Activated naive CD4-positive, alpha-beta T cell treated with anti-CD3 and anti-CD28 coated beads, Interleukin-2, amount 50 U/mL, for 16 hours (primary cell): ENCODE data around the gene GOLGA7B.

Experiments used
- DNase-seq: peaks from one replicate; pipeline ENCODE4 v3.0.0-alpha.2; 2020

Gene GOLGA7B

GRCh38 chr10:97869091-97870042 lies 19.7 kb downstream of the GOLGA7B start:
- DNase-seq: peak; percentile 80

DNA sequence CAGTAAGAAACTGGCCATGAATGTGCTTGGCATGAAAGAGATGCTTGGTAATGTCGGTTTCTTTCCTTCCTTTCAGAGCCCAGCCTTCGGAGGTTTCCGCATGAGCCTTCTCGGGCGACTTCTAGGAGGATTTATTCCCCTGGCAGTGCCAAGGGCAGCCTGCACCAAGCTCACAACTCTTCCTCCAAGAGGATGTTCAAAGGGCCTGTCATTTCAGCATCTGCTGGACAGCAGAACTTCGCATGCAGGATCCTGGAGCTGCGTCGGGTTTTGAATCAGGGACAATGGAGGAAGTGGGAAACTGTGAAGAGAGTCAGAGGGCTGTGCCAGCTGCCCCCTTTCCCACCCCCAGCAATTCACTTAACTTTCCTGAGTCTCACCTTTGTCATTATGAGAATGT lies 21.3 kb downstream of the GOLGA7B start:
- DNase-seq: no peak

DNA sequence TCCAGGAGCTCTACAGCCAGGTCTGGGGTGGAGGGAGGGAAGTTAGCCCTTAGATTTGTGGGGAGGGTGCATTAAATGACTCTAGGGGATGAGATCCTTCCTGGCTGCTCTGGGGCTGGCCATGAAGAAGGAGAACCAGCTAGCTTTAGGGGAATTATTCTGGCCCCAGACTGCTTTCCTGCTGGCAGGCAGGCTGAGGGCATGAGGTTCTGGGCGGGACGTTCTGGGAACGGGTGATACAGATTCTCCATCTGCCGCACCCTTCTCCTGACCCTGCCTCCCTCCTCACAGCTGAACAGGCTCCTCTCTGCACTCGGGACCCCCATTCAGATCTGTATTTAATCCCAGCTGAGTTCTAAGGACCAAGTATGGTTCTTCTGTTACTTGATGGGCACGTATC lies 23.9 kb downstream of the GOLGA7B start:
- DNase-seq: no peak

DNA sequence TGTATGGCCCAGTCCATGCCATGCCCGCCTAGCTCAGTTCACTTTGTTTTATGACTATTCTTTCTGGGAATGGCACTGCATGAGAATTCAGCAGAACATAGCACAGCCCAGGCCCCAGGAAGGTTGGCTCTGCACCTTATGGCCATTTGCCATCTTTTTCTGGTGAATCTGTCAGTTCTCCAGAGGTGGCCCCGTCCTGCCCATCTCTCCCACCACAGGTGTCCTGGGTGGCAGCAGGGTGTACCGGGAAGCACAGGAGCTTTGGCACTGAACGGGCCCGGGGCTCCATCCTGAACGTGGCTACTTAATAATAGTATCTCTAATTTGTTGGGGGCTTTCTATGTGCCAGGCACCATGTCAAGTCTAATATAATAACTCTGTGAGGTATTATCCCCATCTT lies 24.7 kb downstream of the GOLGA7B start:
- no peak for DNase-seq

DNA sequence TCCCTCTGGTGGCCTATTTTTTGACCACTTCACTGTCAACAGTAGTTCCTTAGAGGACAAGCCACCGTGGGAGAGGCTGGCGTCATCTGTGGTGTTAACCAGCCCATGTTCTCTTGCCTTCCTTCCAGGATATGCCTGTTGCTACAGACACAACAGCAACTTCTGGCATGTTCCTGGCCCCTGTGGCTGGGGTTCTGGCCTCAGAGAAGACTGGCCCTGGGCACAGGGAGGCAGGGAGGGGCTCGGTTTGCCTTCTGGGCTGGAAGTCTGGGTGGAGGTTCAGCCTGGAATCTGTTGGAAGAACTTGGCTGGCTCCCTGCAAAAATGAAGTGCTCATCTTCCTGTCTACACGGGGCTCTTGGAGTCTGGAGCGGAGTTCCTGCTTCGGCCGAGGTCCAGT lies 25.7 kb downstream of the GOLGA7B start:
- DNase-seq: no peak

DNA sequence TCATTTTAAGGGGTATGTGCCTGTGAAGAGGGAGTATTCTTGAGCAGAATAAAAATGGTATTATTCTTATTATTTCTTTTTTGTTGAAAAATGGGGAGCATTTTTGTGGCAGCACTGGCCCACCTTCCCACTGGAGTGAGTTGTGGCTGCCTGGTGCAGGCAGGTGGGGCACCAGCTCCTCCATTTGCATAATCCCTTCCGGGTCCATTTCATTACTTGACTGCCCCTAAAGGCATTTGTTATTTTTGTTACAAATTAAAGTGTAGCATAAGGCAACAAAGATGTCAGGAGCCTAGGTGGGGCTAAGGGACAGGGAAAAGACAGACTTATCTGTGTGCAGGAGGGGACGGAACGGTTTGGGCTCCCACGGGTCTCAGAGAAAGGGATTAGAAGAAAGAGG lies 26.8 kb downstream of the GOLGA7B start:
- DNase-seq: no peak

GRCh38 chr10:97879241-97879640 lies 29.6 kb downstream of the GOLGA7B start:
- DNase-seq: no peak

DNA sequence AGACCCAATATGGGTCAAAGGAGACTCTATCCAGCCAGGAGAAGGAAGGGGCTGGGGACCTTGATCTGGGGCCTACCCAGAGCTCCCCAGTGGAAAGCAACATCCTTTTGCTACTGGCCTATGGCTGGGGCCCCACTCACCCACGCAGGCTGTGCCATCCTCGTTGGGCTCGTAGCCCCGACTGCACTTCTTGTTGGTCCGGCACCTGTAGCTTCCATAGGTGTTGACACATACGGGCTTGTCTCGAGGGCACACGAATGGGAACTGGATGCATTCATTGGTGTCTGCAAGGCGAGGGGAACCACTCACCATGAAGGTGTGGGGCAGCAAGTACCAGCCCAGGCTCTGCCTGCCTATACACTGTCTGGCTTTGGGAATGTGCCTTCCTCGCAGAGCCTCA lies 30.5 kb downstream of the GOLGA7B start:
- no peak for DNase-seq

- no peak for DNase-seq
These were observed 32.8 kb downstream of the GOLGA7B start for GRCh38 chr10:97882142-97883091.

DNA sequence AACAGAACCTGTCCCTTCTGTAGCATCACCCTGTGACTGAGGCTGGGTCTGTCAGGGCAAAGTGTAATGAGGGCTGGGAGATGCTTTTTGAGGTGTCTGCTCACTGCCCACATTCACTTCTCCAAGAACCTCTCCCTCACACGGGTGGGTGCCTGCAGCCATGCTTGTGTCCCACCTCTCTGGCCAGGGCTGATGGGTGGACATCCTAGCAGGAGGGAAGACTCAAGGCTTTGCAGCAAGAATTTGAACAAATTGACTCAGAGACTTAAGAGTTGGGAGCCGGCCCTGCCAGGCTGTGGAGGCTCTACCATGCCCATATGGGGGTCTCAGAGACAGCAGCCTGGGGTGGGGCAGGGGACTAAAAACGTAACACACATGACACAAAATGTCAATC lies 33.4 kb downstream of the GOLGA7B start:
- DNase-seq: no peak

GRCh38 chr10:97886286-97886685 lies 36.6 kb downstream of the GOLGA7B start:
- no peak for DNase-seq

DNA sequence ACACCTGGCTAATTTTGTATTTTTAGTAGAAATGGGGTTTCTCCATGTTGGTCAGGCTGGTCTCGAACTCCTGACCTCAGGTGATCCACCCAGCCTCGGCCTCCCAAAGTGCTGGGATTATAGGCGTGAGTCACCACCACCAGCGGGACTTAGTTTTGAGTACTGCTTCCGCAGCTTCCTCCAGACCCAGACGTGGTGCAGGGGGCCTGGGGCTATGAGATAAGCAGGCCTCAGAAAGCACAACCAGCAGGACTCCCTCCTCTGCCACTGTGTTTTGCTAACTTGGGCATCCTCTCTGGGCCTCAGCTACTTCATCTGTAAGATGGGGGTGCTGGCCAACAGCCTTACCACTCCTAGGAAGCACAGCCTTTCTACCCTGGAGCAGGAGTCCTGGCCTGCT lies 37.8 kb downstream of the GOLGA7B start:
- DNase-seq: no peak

- no peak for DNase-seq
These were observed 38.5 kb downstream of the GOLGA7B start for GRCh38 chr10:97888134-97888533.

GRCh38 chr10:97888641-97889262 lies 39.1 kb downstream of the GOLGA7B start:
- DNase-seq: no peak

DNA sequence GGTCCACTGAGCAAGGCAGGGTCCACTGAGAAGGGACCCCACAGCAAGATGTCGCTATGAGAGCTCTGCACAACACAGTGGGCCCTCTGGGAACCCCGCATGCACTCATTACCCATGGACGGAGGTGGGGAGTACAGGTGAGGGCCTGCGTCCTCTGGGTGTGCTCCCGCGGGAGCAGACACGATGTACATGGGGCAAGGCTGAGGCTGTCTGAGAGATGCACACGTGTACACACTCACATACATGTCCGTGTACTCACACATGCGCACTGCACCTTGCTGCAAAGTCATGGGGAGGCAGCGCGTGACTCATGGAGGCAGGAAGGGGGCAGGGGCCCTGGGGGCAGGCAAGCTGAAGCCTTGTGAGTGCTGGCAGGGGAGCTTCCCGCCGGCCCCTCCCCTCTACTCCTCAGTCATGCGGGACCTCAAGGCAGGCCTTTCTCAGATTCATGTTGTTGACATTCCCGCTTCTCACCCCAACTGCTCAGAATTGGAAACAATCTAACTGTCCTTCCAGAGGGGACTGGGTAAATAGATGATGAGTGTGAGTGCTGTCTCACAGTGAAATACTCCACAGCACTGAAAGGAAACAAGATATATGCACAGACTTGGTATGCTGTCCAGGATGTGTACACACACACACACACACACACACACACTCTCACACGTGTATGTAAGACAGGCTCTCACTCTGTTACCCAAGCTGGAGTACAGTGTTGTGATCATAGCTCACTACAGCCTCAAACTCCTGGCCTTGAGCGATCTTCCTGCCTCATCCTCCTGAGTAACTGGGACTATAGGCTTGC lies 40.0 kb downstream of the GOLGA7B start:
- DNase-seq: peak; percentile 20

DNA sequence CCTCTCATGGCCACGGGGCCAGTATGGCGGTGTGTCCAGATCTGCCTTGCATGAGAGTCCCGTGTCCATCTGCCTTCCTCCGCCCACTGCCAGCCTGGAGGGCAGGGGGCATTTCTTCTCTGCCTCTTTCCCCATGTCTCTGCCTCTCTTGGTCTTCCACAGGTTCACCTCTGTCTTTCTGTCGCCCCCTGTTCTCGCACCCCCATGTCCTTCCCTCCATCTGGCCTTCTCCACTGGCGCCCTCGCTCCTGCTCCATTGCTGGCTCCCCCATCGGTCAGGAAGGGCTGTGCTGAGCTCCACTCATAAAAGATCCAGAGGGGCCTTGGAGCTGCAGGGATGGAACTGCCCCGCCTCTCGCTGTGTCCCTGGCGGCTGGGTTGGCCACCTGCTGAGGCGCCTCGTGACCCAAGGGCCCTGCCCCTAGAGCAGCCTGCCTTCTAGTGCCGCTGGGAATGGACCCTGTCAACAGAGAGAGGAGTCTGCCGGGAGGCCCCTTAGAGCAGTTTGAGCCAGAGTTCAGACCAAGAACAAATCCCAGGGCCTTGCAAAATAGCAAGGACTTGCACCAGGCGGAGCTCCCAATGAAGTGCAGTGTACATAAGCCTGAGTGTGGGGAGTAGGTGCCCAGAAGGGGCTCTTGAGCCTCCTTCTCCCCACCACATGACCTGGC lies 42.0 kb downstream of the GOLGA7B start:
- no peak for DNase-seq

DNA sequence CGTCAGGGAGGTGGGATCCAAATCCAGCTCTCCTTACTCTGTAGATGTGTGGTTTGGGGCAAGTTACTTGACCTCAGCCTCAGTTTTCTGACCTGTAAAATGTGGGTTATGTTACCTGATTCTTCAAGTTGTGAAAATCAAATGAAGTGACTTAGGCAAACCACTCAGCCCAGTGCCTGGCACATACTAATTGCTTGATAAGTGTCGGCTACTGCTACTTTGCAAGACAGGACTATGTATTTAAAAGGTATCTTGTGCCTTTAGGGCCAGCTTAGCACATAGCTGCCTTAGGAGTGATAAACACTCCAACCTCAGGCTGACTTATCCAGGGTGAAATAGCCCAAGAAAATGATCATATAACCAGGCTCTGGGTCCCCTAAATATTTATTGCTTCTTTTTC lies 42.9 kb downstream of the GOLGA7B start:
- DNase-seq: no peak

GRCh38 chr10:97892939-97893338 lies 43.3 kb downstream of the GOLGA7B start:
- no peak for DNase-seq

GRCh38 chr10:97894092-97894491 lies 44.4 kb downstream of the GOLGA7B start:
- DNase-seq: no peak

DNA sequence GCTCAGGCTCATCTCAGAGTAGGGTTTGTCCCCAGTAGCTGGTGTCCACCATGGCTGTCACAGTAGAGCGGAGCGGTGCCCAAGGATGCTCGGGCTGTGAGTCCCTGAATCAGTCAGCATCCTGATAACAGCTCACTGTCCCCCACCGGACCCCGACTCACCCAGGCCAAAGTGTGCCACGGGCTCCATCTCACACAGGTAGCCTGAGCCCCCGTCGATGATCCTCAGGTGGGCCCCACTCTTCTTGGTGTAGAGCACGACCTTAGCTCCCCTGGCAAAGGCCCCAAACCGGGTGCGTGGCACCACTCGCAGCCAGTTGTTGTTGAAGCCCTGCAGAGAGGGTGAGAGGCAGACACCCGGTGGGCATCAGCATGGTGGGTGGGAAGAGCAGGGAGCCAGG lies 45.4 kb downstream of the GOLGA7B start:
- DNase-seq: no peak

GRCh38 chr10:97895915-97896314 lies 46.3 kb downstream of the GOLGA7B start:
- no peak for DNase-seq
